VCaP (cell line): ENCODE measurements around the gene CCDC174.

Experiments
- H3K27ac ChIP-seq: fragments of 450-650 bp; 2 replicates; pipeline ENCODE4 v1.5.1; 2017
- TF ChIP-seq, protein P1 (sequence below): fragments of 450-650 bp; conservative IDR thresholded peaks from 2 replicates; pipeline ENCODE4 v1.5.1; 2017; ENCODE audit warnings: mild to moderate bottlenecking, moderate library complexity

Gene CCDC174

DNA sequence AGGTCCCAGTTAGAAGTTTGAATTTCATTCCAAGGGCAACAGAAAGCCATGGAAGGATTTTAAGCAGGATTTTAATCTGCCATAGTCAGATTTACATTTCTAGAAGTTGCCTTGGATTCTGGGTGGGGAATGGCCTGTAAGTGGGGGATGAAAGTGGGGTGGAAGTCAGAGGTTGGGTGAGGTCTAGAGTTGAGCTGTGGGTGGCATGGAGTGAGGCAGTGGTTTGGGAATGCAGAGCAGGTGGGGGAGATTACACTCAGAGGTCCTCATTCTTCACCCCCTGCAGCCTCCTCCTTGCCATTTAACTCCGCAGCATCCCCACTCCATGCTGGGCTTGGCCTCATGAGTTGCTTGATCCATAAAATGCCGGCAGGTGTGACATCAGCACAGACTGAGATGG is 32.0 kb upstream of the CCDC174 start:
- H3K27ac ChIP-seq: no peak overlapping the region
- TF ChIP-seq, protein P1, sequence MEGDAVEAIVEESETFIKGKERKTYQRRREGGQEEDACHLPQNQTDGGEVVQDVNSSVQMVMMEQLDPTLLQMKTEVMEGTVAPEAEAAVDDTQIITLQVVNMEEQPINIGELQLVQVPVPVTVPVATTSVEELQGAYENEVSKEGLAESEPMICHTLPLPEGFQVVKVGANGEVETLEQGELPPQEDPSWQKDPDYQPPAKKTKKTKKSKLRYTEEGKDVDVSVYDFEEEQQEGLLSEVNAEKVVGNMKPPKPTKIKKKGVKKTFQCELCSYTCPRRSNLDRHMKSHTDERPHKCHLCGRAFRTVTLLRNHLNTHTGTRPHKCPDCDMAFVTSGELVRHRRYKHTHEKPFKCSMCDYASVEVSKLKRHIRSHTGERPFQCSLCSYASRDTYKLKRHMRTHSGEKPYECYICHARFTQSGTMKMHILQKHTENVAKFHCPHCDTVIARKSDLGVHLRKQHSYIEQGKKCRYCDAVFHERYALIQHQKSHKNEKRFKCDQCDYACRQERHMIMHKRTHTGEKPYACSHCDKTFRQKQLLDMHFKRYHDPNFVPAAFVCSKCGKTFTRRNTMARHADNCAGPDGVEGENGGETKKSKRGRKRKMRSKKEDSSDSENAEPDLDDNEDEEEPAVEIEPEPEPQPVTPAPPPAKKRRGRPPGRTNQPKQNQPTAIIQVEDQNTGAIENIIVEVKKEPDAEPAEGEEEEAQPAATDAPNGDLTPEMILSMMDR: no peak

DNA sequence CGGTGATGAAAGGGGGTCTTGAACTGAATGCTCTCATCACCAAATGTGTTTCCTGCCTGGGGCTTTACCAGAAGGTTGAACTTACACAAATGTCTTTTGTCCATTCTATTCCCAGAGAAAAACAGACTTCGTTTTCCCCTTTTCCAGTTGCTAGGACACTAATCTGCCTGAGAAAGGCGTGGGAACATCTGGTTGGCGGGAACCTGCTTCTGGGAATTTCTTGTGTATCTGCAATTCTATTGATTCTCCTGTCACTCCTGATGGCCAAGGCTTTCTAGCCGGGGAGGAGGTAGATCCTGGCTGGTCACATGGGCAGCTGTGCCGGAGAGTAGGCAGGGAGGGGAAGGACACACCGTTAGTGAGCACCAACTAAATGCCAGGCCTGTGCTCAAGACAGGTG is 31.1 kb upstream of the CCDC174 start:
- TF ChIP-seq, protein P1: no peak
- peak overlapping the region; percentile 86; the same call in 1 of the 2 replicates for H3K27ac ChIP-seq

DNA sequence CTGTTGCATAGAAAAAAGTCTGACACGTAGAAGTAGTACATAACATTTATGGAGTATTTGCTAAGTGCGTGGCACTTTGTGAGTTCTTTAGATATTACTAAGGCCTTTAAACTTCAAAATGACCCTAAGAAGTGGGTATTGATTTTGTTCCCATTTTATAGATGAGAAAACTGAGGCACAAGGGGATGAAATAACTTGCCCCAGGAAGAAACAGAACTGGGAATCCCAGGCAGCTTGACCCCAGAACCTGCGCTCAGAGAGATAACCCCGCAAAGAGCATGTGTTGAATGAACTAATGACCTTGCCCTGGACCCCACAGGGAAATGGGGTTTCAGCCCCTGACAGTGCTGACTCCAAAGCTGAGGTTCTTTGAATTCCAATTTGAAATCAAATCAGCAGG is 30.5 kb upstream of the CCDC174 start:
- peak overlapping the region; percentile 86 for H3K27ac ChIP-seq
- TF ChIP-seq, protein P1: no peak

DNA sequence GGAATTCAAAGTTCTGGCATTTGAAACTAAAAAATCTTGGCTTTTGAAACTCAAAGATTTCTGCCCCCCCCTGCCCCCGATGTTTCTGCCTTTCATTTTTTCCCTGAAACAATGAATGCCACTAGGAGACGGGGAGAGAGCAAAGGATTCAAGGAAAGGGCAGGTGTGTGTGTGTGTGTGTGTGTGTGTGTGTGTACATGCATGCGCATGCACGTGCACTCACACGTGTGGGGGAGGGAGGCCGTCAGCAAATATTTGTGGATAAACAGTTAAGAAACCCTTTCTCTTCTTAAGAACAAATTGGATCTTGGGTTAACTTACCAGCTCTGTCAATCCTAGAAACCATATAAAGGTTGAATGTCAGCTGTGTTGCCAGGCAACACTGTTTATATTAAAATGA is 29.2 kb upstream of the CCDC174 start:
- peak overlapping the region; percentile 86 for H3K27ac ChIP-seq
- TF ChIP-seq, protein P1: no peak

DNA sequence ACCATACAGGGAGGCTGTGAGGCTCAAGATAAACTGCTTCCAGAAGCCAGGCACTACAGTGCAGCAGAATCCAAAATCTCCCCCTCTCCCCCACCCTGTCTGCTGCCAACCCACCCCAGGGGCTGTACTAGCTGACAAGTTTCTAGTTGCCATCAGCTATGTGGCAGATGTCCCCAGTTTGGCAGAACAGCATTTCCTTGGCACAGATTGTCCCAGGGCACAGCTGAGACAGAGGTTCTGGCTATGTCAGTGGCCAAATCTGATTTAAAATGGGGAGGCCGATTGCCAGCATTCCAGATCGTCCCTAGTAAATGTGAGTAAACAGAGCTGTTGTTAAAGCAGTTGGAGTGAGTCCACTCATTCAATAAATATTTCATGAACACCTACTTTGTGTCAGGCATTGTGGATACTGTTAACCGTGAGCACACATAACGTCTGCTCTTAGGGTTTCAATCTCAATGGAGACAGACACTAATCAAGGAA is 28.0 kb upstream of the CCDC174 start:
- TF ChIP-seq, protein P1: no peak
- H3K27ac ChIP-seq: peak overlapping the region; percentile 86

DNA sequence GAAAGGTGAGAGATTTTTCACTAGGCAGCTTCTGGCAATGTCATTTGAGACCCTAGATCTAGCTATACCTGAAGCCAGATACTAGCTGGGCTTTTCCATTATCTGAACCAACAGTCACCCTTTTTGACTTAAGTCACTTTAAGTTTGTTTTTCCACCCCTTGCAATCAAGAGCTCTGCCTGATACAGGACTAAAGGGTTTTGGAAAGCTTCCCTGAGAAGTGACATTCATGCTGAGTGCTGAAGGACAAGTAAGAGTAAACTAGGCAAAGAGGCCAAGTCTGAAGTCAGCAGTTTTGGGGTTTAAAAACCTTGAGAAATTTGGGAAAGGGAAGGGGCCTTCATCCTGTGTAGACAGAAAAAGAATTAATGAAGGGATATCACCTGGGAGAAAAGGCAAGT is 27.1 kb upstream of the CCDC174 start:
- peak overlapping the region; percentile 86 for H3K27ac ChIP-seq
- TF ChIP-seq, protein P1: no peak

DNA sequence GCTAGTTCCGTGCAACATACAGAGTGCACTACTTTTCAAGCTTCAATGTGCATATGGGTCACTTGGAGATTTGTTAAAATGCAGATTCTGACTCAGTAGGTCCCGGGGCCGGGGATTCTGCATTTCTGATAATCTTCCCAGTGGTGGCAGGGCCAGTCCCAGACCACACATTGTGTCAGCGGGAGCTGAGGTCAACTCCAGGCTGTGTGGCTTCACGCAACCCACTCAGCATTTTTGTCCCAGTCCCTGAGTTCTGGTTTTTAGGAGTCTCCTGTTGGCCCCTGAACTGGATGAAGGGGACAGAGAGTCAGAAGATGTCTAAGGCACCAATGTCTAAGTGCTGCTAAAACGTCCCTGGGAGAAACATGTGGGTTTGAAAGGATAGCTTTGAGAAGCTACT is 26.1 kb upstream of the CCDC174 start:
- peak overlapping the region; percentile 86 for H3K27ac ChIP-seq
- TF ChIP-seq, protein P1: no peak
